HG03025 (cell line): ENCODE measurements around the gene FHOD3.
"Not testable (repeated sequence)": the region's sequence is repeated elsewhere in the genome, so short reads cannot be mapped to it uniquely, and the experiment has no call there.

Source experiments
- ATAC-seq: cut with Tn5 transposase; IDR thresholded peaks from one replicate; pipeline ENCODE4 v1.9.1; 2021; ENCODE audit warnings: mild to moderate bottlenecking, moderate library complexity; ENCODE audit not compliant: unreplicated experiment, low FRiP score

Gene FHOD3

DNA sequence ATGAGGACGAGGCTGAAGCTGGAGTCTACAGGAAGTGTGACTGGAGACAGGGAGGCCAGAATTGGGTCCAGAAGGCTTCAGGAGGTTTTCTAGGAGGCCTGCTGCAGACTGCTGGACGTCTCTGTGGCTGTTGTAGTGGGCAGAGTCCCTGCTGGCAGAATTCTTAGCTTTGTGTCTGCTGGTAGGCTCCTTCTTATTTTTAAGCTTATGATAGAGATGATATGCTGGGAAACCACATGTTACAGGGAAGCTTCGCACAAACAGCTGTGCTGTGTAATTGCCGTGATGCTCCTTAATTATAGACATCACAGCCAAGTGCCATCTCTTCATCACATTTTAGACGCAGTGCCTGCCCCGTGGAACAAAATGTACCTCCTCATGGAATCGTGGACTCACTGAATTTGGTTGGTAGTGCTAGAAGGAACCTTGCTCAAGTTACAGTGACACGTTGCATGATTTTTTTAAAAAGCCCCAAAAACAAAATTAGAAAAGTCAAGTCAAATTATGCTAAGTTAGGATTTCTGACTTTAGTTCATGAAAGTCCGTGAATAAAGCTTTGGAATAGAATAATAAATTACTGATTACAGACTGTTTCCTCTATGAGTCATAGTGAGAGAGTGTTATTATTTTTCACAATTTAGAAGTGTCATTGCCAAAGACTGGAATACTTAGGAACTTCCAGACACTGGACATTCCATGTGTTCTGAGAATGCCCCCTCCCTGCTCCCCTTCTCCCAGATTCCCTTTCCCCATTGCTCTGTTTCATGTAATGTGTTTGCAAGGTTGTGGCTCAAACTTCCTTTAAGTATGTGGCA is 144.1 kb downstream of the FHOD3 start:
- no peak for ATAC-seq

DNA sequence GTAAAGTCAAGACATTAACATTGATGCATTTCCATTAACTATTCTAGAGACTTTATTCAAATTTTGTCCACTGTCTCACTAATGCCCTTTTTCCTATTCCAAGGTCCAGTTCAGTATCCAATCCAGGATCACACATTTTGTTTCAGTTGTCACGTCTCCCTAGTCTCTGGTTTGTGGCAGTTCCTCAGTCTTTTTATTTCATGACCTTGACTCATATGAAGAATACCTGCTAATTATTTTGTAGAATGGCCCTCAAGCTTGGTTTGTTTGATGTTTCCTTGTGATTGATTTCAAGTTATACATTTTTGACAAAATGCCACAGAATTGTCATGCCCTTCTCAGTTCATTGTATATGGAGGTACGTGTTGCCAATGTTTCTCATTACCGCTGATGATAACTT is 145.2 kb downstream of the FHOD3 start:
- ATAC-seq, result no peak

DNA sequence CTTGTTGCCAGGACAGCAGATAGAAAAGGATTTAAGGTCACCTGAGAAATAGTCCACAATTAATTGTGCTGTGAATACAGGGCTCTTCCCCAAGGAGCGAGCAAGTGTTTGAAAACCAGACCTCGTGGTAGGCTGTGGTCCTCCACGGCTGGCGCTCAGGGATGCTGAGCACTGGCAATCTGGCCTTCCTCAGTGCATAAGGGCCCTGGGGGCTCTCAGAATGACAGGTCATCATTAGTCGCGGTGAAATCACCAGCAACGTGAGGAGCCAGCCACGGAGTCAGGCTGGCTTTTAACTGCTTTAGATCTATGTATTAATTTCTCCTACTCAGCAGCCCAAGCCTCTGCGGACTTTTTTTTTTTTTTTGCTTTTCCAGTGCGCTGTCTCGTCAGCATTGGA is 148.5 kb downstream of the FHOD3 start:
- ATAC-seq, result no peak

DNA sequence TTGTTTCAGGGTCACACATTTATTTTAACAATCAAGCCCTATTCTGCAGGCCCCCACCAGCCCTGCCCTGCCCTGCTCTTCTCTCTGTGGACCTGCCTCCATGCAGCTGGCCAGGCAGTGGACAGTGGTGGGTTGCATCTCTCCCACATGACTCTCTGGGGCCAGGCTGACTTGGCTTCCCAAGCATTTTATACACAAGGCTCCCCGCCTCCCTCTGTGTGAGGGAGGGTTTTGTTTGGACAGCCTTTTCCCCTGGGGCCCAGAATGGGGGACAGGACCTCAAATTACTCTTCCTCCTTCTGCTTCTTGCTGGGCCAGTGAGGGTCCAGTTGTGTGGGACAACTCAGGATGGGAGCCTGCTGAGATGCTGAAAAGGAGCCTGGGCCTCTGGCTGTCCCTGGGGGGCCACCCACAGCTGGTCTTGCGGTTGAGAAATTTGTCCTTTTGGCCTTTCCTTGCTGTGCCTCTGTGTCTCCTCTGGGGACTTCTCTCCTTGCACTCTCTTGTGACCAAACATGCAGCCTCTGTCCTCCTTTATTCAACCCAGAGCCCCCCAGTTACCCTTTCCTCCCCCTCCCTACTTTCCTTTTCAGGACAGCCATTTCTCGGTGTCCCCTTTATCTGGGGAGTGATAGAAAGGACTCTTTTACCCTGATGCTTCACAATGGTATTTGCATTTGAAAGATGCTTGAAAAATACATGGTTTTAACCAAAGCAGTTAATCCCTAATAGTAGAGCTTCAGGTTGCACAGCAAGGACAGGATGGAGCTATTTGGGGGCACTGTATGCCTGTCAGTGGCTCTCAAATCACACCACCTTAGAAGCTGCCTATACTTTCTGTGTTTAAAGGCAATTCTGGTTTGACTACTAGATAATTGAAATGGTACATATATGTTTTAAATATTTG is 151.1 kb downstream of the FHOD3 start:
- no peak for ATAC-seq

DNA sequence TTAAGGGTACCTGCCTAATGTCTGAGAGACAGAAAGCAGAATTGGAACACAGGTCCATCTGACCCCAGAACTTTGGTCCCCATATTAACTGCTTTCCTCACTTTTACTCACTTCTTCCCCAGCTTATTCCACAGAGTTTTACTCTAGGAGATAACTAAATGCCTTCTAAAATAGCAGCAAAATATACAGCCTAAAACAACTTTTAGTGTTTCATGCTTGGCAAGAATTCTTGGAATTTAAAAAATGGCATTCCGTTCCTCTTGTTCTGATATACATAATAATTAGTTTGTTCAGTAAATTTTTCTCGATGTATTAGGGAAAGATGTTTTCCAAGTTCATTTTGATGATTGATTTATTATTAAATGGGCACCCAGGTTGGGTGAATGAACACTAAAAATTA is 151.9 kb downstream of the FHOD3 start:
- no peak for ATAC-seq

DNA sequence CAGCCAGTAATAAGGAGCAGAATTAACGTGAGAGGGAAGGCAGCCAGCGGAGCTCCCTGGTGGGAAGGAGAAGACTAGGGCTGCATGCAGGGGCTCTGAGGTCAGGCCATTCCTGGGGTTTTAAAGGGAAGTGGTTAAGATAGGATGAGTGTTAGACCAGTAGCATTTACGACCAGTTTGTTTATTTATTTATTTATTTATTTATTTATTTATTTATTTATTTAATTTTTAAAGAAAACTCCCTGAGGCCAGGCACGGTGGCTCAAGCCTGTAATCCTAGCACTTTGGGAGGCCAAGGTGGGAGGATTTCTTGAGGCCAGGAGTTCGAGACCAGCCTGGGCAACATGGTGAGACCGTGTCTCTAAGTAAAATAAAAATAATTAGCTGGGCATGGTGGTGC is 152.8 kb downstream of the FHOD3 start:
- no peak for ATAC-seq

DNA sequence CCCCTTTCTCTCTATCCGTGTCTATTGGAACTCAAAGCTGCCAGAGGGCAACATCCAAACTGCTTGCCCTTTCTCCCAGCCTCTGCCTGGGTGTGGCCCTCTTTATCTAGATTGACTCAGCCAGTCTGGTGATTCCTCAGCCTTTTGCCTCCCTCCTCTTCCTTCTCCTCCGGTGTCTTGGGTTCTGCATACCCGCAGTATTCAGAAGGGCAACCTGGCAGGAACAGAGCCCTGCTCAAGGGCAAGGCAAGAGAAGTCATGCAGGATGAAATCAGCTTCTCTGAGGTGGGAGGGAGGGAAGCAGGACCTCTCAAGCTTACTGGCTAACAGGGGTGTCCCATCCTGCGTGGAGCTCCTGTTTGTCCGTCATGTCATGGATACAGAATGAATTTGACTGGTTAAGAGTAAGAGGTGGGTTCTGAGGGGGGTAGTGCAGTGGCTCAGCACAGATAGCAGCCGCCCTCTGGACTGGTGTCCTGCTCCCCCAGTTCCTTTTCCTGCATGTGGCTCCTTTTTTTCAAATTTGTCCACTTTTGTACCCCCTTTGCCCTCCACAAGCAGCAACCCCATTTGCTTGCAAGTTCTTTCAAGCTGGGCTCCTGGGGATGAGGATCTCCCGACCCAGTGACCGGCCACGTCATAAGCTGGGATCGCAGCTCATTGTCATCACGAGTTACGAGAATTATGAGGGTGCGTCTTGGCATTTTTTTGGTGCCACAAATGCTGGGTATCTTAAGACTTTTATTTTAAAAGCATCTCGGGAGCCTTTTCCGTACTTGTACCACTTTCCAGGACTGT is 154.1 kb downstream of the FHOD3 start:
- ATAC-seq, result no peak

DNA sequence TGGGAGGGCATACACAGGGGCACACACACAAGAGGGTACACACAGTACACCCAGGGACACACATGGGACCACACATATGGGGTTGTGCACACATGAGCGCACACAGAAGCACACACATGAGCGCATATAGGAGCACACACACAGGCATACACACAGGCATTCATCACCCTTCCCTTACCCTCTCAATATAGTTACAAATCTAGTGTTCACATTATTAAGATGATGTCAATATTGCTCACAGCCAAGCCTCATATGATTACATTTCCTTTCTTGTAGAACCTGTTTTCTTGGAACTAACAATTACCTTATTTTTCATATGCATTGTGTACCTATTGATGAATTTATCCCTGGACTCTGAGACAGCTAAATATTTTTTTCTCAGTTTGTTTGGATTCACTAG is 156.7 kb downstream of the FHOD3 start:
- ATAC-seq, result no peak

DNA sequence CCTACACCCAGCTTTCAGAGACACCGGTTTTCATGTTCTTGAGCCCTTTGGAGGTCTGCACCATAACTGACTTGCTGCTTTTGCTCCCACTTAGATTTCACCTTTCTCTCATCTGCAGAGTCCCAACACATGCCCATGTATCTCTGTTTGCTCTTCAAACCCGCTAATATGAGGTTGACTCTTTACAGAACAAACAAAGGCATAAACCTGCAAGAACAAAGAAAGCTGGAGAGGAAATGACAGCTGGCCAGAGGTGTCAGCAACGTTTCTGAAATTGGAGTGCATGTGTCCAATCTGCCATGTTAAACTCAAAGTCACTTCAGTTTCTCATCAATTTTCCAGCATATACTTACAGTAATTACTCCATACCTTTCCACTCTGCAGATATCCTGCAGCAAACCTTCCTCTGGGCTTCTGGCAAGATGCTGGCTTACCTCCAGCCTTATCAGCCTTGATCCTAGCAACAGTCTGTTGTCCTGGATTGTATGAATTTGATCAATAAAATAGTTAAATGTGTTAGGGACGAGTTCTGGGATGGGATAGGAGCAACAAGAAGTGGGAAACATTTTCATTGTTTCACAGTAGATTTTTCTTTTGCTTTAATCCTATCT is 157.4 kb downstream of the FHOD3 start:
- ATAC-seq, result no peak

DNA sequence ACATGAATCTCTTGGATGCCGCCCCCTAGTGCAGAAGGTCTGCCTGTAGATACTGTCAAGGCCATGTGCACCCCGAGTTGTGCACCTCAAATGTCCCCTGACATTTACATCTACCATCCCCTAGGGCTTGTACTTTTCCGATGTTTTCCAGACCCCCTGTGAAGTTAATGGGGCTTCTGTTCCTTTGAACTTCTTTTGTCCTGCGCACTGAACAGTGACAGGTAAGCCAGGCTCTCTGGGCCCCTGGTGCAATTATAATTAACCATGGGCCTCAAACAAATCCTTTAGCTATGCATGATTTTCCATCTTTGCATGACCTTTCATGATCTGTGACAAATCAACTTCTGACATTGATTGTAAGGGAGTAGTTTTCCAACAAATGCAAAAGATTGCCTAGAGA is 158.4 kb downstream of the FHOD3 start:
- no peak for ATAC-seq

DNA sequence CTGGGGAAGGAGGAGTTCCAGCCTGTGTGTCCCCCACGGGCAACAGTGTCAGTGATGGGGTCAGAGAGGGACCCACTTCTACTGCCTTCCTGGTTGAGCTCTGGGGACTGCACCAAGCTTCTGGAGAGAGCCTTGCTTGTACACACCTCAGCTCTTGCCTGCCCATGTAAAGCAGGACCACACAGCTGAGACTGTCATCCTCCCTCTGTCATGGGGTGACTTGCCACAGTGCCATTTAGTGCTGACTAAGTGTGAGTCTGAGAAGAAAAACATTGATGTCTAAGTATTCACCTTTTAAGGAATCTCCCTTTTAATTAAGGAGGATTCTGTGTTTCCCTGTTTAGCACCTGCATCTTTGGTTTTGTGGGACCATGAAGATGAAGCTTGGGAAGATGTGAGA is 159.1 kb downstream of the FHOD3 start:
- no peak for ATAC-seq

DNA sequence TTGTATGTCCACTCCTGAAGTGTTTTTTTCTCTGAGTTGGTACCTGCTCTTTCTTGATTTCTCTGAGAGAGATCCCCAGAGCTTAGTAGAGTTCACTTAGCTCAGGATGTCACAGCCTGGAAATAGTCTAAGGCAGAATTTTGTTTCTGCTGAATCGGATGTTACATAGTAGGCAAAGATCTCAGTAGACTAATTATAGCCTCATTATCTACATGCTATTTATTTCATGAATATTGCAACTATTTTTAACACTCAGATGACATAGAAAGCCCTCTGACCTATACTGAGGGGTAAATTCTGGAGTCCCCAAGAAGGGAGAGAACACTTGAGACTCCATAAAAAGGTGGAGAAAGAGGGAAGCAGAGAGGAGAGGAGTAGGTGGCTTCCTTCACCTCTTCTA is 160.2 kb downstream of the FHOD3 start:
- ATAC-seq, result no peak

DNA sequence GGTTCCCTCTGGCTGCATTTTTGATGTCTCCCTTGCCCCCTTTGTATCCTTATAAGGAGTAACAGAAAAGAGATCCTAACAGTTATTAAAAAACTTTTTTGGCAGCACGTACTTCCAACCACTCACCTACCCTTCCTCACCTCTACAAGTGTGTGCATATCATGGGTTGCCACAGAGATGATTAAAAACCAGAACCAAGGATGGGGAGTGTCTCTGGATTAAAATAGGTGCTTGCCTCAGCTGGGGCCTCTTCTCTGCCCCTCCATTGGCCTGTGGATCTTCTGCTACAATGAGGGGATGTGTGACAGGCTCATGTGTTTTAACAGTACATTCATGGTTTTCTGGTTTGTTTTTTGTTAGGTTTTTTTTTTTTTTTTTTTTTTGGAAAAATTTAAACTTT is 160.8 kb downstream of the FHOD3 start:
- ATAC-seq, result no peak

DNA sequence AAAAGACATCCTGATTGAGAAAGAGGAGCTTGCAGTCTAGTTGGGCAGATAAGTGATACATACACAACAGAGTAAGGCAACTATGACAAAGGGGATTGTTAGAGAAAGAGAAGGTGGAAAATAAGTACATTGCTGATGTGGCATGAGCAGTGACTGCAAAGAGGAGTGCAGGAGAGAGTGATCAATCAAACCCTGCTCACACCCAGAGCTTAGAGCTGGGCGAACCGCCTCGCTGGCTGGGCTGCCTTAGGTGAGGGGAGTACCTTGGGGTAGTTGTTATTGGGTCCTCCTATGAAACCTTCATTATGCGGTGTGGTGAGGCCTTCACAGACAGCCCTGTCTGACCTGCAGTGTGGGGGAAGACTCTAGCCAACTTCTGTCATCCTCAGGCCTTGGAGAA is 161.7 kb downstream of the FHOD3 start:
- no peak for ATAC-seq

DNA sequence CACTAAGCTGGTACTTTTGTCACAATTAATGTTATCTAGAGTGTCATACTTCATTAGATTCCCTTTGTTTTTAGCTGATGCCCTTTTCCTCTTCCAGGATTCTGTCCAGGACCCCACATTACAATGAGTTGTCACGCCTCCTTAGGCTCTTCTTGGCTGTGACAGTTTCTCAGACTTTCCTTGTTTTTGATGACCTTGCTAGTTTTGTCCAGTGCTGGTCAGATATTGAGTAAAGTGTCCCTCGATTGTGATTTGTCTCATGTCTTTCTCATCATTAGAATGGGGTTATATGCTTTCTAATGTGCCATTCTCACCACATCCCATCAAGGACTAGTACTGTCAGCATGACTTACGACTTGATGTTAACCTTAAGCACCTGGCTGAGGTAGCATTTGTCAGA is 162.3 kb downstream of the FHOD3 start:
- ATAC-seq, result no peak

DNA sequence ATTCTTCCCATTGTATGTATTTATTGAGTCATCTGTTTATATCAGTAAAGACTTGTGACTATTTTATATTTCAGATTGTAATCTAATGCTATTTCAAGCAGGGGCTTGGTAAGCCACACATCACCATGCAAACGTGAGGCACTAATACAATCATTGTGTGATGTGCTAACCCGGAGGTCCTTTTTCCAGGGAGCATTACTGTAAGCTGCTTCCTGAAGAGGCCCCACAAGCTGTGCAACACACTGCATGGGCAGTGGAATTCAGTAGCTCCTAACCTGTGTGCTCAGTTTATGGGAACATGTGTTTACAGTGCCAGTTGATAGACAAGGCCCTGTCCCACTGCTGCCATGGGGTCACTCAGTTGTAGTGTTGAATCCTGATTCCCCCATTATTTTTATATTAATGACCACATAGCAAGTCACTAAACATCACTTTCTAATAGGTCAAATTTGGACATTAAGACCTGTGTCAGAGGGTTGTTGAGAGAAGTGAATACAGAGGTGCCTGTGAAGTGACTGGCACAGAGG is 162.9 kb downstream of the FHOD3 start:
- no peak for ATAC-seq

DNA sequence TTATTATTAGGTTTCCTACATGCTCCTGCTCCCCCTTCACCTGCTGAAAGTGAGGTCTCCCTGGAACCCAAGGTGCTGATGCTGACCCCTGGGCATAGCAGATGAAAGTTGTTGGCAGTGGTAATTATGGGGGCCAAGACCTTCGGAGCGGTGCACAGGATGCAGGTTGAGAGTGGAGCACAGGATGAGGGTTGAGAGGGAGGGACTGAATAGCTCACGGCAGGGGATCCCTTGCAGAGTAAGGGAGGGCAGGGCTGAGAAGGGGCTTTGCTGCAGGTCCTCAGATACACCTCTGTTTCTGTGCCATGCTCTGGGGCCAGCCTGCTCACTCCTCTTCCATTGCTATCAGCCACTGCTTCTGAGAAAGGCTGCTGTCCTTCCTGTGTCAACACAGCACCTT is 163.3 kb downstream of the FHOD3 start:
- ATAC-seq, result no peak

DNA sequence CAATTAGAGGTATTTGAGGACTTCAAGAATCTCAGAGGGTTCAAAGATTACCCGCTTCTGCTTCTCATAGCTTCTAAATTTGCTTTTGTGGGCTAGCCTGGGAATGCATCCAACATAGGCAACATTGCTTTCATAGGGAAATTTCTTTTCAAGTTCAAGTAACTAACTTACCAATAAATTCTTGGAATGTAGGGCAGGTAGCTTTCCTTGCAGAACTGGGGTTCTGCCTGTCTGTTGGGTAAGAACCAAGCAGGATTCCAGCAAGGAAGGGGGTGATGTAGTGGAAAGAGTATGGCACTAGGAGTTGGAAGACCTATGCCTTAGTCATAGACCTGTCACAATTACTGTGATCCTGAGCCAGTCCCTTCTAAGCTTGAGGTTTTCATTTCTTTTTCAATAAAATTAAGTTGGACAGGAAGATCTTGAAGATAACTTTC is 164.1 kb downstream of the FHOD3 start:
- no peak for ATAC-seq

DNA sequence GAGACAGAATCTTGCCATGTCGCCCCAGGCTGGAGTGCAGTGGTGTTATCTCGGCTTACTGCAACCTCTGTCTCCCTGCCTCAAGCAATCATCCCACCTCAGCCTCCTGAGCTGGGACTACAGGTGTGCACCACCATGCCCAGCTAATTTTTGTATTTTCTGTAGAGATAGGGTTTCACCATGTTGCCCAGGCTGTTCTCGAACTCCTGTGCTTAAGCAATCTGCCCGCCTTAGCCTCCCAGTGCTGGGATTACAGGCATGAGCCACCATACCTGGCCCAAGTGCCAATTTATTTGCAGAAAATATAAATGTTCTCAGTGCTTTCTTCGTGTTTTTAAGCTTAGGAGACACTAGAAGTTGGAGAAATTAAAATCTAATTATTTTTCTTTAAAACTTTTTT is 166.0 kb downstream of the FHOD3 start:
- not testable (repeated sequence) for ATAC-seq

DNA sequence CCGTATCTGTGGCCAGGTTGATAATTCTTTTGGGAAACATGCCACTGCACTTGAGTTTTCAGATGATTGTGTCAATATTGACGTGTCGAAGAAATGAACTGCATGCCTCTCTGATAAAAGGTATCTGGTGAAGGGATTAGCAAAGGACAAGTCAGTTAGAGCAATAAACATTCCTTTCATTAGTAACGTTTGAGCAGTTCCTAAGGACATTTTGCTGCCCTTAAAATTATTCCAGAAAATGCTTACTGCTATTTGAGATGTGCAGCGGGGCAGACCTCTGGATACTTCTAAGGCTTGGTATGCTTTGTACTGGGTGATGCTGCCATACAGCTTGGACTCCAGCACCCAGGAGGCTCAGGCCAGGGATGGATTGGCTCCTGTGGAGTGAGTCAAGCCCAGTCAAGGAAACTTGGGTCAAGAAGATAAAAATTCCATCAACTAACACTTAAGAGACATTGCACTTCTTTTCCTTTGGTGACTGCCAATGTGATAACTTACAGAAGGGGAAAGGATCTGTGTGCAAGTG is 166.7 kb downstream of the FHOD3 start:
- no peak for ATAC-seq
